Lung (tissue), 12 donors: ENCODE results near the gene BTBD8. TPM values are rescaled to one million over a fixed set of nuclear protein-coding genes. Genes with fewer than 3 reads are reported as not detected.

ENCODE experiments used
- ATAC-seq: fragments of 200-7000 bp; cut with Tn5 transposase; one replicate; pipeline ENCODE4 v1.9.1; 2020; ENCODE audit warnings: moderate number of reproducible peaks; ENCODE audit not compliant: insufficient read depth, low FRiP score
- DNase-seq, 3 donors: peaks; one replicate each; pipeline ENCODE4 v3.0.0-alpha.2; 2013 to 2017
- H3K27ac ChIP-seq, 2 donors: one replicate each; pipeline ENCODE4 v1.5.1; 2013; ENCODE audit warnings: mild to moderate bottlenecking in 2 of 2, moderate library complexity in 2 of 2, control low read depth in 1 of 2, inconsistent platforms in 1 of 2, low read depth in 1 of 2, low read length in 1 of 2
- H3K27me3 ChIP-seq, 3 donors: one replicate each; pipeline ENCODE4 v1.5.1; 2013; ENCODE audit warnings: low read length in 2 of 3; ENCODE audit not compliant: control insufficient read depth in 3 of 3, insufficient read depth in 3 of 3
- H3K36me3 ChIP-seq, 4 donors: one replicate each; pipeline ENCODE4 v1.5.1; 2013; ENCODE audit warnings: low read length in 4 of 4, mild to moderate bottlenecking in 1 of 4, moderate library complexity in 1 of 4; ENCODE audit not compliant: control insufficient read depth in 4 of 4, insufficient read depth in 4 of 4
- H3K4me1 ChIP-seq, 5 donors: one replicate each; pipeline ENCODE4 v1.5.1; 2013; ENCODE audit warnings: low read length in 5 of 5, mild to moderate bottlenecking in 2 of 5, moderate library complexity in 1 of 5; ENCODE audit not compliant: control insufficient read depth in 5 of 5, insufficient read depth in 5 of 5
- H3K4me3 ChIP-seq: one replicate; pipeline ENCODE4 v1.5.1; 2013; ENCODE audit warnings: mild to moderate bottlenecking, control low read depth, moderate library complexity
- H3K9ac ChIP-seq, 2 donors: one replicate each; pipeline ENCODE4 v1.5.1; 2013; ENCODE audit warnings: low read length in 2 of 2, control low read depth in 1 of 2; ENCODE audit not compliant: insufficient read depth in 1 of 2
- H3K9me3 ChIP-seq, 4 donors: one replicate each; pipeline ENCODE4 v1.5.1; 2013; ENCODE audit warnings: low read length in 3 of 4, mild to moderate bottlenecking in 1 of 4, moderate library complexity in 1 of 4; ENCODE audit not compliant: control insufficient read depth in 4 of 4, insufficient read depth in 3 of 4
- WGBS, 2 donors: extraction: QIAGEN DNeasy Blood & Tissue Kit; methylation state at CpG; one replicate each; pipeline ENCODE4 v1.1.7; 2013; 5-methylcytosine and 5-hydroxymethylcytosine counted together
- polyA plus RNA-seq, 2 donors: library from polyadenylated mRNA; stranded (reverse); fragments of 200-250 nt; gene quantifications; one replicate each; pipeline ENCODE4 v1.2.1, GENCODE V29; 2013
- total RNA-seq, 2 donors: library from RNA; depleted of rRNA in 1 of 2; stranded (reverse); fragments of >200 nt in 1 of 2; gene quantifications; one replicate each; pipeline ENCODE4 v1.2.1, GENCODE V29; 2014 to 2021
- TF ChIP-seq, protein P1 (sequence below): IDR thresholded peaks from 2 replicates; pipeline ENCODE4 v1.5.1; 2012; ENCODE audit warnings: mild to moderate bottlenecking; ENCODE audit errors: control extremely low read depth, extremely low read depth
- donor health status: control.
- donor health status: control.
- donor health status: Bipolar disorder and iron deficiency.
- donor health status: healthy.
- donor health status: DM: yes; HTN: yes; CAD: no.

BTBD8 gene
- total and polyA plus RNA-seq, 4 donors: 0.58 to 14.1 (median 2.1) TPM

DNA sequence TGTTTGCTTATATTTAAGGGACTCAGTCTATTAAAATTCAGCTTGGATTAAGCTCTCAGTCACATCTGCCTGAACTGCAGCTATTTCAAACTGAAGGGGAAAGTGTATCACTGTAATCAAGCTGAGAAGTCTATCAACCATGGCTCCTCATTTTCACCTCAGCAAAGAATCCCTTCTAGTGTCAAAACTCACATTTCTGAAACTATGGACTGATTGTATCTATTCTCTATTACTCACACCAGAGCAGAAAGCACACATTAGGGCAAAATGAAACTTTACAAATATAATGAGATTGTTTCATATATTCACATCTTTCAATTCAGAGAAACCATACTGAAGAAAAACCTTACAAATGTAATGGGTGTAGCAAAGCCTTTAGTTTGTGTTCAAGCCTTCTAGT is 123.0 kb downstream of the BTBD8 start:
- Histone ChIP-seq H3K36me3 (no peaks in the 10 kb centered on the region), H3K4me1 (no peaks in the 10 kb centered on the region), H3K27me3 (no peaks in the 10 kb centered on the region), H3K27ac (no peak overlapping the region), H3K9me3 (peaks cover 0 to 7% (median under 1%) of the 10 kb centered on the region in 4 donors), H3K4me3 (no peak overlapping the region), H3K9ac (no peak overlapping the region)
- TF ChIP-seq, protein P1, sequence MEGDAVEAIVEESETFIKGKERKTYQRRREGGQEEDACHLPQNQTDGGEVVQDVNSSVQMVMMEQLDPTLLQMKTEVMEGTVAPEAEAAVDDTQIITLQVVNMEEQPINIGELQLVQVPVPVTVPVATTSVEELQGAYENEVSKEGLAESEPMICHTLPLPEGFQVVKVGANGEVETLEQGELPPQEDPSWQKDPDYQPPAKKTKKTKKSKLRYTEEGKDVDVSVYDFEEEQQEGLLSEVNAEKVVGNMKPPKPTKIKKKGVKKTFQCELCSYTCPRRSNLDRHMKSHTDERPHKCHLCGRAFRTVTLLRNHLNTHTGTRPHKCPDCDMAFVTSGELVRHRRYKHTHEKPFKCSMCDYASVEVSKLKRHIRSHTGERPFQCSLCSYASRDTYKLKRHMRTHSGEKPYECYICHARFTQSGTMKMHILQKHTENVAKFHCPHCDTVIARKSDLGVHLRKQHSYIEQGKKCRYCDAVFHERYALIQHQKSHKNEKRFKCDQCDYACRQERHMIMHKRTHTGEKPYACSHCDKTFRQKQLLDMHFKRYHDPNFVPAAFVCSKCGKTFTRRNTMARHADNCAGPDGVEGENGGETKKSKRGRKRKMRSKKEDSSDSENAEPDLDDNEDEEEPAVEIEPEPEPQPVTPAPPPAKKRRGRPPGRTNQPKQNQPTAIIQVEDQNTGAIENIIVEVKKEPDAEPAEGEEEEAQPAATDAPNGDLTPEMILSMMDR: no peak
- no peak for DNase-seq
- no peak for ATAC-seq

DNA sequence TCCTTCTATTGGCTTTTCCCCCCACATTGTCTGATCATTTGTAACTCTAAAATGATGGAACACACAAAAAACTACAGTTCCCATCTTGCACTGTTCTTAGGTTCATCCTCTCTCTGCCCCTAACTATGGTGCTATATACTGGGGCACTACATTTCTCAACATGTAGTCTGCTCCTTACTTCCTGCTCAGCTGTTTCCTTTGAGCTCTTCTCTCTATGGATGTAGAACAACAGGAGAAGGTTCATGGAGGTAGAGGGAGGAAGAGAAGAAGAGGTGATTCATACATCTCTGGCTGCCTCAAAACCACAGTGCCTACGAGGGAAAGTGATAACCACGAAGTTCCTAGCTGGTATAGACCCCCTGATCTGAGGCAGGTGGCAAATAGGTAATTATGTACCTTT is 130.6 kb downstream of the BTBD8 start:
- ATAC-seq: no peak
- Histone ChIP-seq H3K4me1 (no peaks in the 10 kb centered on the region), H3K4me3 (no peak overlapping the region), H3K9me3 (peaks cover 0 to 7% (median under 1%) of the 10 kb centered on the region in 4 donors), H3K27ac (no peak overlapping the region), H3K36me3 (no peaks in the 10 kb centered on the region), H3K27me3 (no peaks in the 10 kb centered on the region), H3K9ac (no peak overlapping the region)
- DNase-seq: no peak
- WGBS, 2 donors: 30 to 40% methylated on average over 2 of the region's 2 CpGs
- TF ChIP-seq, protein P1: no peak

DNA sequence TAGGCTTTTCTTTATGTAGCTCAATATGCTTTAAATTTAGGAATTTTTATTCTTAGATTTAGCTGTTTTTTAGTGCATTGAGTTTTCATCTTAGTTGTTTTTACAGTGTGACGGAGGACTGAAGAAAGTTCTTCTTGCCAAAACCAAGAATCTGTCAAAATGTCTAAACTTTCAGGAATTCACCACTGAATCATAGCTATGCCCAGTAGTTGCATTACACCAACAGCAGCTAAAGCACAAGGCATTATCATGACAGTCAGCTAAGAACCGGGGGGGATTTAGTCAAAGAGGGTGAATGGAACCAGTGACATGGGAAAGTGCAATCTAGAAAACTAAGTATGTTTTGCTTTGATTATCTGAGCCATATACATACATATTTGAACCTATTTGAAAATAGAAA is 131.0 kb downstream of the BTBD8 start:
- DNase-seq (no peak), ATAC-seq (no peak)
- H3K27ac ChIP-seq: no peak overlapping the region

More for the DNA sequence above, 131.0 kb downstream of the BTBD8 start:
- Histone ChIP-seq H3K27me3 (no peaks in the 10 kb centered on the region), H3K9me3 (peaks cover 0 to 4% (median under 1%) of the 10 kb centered on the region in 4 donors), H3K9ac (no peak overlapping the region), H3K36me3 (no peaks in the 10 kb centered on the region), H3K4me1 (no peaks in the 10 kb centered on the region), H3K4me3 (no peak overlapping the region)
- TF ChIP-seq, protein P1: no peak
- WGBS, 2 donors: 87 to 93% methylated on average over 2 of the region's 2 CpGs
